Nephron progenitor cell (in vitro differentiated cells): ENCODE results near the gene STK39.

Experiments
- DNase-seq: peaks from one replicate; pipeline ENCODE4 v3.0.0; 2021
- H3K27ac Mint-ChIP-seq: 2 replicates; pipeline ENCODE4 v1.8.0; 2021; ENCODE audit warnings: mild to moderate bottlenecking, moderate library complexity, mixed read lengths
- H3K27me3 Mint-ChIP-seq: 2 replicates; pipeline ENCODE4 v1.8.0; 2021; ENCODE audit warnings: mild to moderate bottlenecking, low read depth, mixed read lengths; ENCODE audit not compliant: poor library complexity
- H3K36me3 Mint-ChIP-seq: 2 replicates; pipeline ENCODE4 v1.8.0; 2021; ENCODE audit warnings: low read depth, mixed read lengths
- H3K4me1 Mint-ChIP-seq: 2 replicates; pipeline ENCODE4 v1.8.0; 2021; ENCODE audit warnings: mixed read lengths
- H3K4me3 Mint-ChIP-seq: 2 replicates; pipeline ENCODE4 v1.8.0; 2021; ENCODE audit warnings: mild to moderate bottlenecking, moderate library complexity, mixed read lengths
- H3K9me3 Mint-ChIP-seq: 2 replicates; pipeline ENCODE4 v1.8.0; 2021; ENCODE audit warnings: mild to moderate bottlenecking, moderate library complexity, mixed read lengths
- CTCF ChIP-seq: fragments of 200-600 bp; sonication (generic); IDR thresholded peaks from 2 replicates; pipeline ENCODE4 v1.5.0; 2021; ENCODE audit warnings: antibody characterized with exemption

The STK39 gene

GRCh38 chr2:168165397-168165796 lies 82.0 kb downstream of the STK39 start:
- no peak for DNase-seq
- Mint-ChIP-seq H3K9me3 (no peaks in the 10 kb centered on the region), H3K27ac (no peak overlapping the region), H3K27me3 (peaks cover 2% of the 10 kb centered on the region), H3K4me3 (no peak overlapping the region), H3K4me1 (peaks cover 22% of the 10 kb centered on the region), H3K36me3 (peaks cover 26% of the 10 kb centered on the region)
- no peak for TF ChIP-seq CTCF

- Mint-ChIP-seq H3K27ac (no peak overlapping the region), H3K27me3 (no peaks in the 10 kb centered on the region), H3K36me3 (peaks cover 11% of the 10 kb centered on the region), H3K4me3 (no peak overlapping the region), H3K9me3 (no peaks in the 10 kb centered on the region), H3K4me1 (peaks cover 28% of the 10 kb centered on the region)
- no peak for DNase-seq
- TF ChIP-seq CTCF: no peak
These were observed 86.5 kb downstream of the STK39 start for GRCh38 chr2:168160897-168161296.

GRCh38 chr2:168159754-168160585 lies 87.4 kb downstream of the STK39 start:
- no peak for TF ChIP-seq CTCF
- Mint-ChIP-seq H3K27ac (peak overlapping the region; percentile 56), H3K4me1 (peaks cover 38% of the 10 kb centered on the region), H3K9me3 (no peaks in the 10 kb centered on the region), H3K27me3 (no peaks in the 10 kb centered on the region), H3K4me3 (no peak overlapping the region), H3K36me3 (peaks cover 11% of the 10 kb centered on the region)
- no peak for DNase-seq

GRCh38 chr2:168158586-168158985 lies 88.8 kb downstream of the STK39 start:
- TF ChIP-seq CTCF: no peak
- Mint-ChIP-seq H3K4me1 (peaks cover 42% of the 10 kb centered on the region), H3K36me3 (peaks cover 7% of the 10 kb centered on the region), H3K4me3 (no peak overlapping the region), H3K27ac (no peak overlapping the region), H3K27me3 (no peaks in the 10 kb centered on the region), H3K9me3 (no peaks in the 10 kb centered on the region)
- DNase-seq: no peak

- DNase-seq: no peak
These were observed 89.5 kb downstream of the STK39 start for GRCh38 chr2:168157926-168158325.

More at GRCh38 chr2:168157926-168158325, 89.5 kb downstream of the STK39 start:
- Mint-ChIP-seq H3K27me3 (no peaks in the 10 kb centered on the region), H3K27ac (no peak overlapping the region), H3K9me3 (no peaks in the 10 kb centered on the region), H3K36me3 (peaks cover under 1% of the 10 kb centered on the region), H3K4me3 (no peak overlapping the region), H3K4me1 (peaks cover 42% of the 10 kb centered on the region)
- no peak for TF ChIP-seq CTCF
